ENCODE measurements around the gene PRR14.

Gene PRR14

GRCh38 chr16:30660424-30661261 is 9.9 kb downstream of the PRR14 start:
- DNase-seq: peak; percentile 62

- DNase-seq: no peak
Observed at GRCh38 chr16:30662449-30662848, 11.7 kb downstream of the PRR14 start.

DNA sequence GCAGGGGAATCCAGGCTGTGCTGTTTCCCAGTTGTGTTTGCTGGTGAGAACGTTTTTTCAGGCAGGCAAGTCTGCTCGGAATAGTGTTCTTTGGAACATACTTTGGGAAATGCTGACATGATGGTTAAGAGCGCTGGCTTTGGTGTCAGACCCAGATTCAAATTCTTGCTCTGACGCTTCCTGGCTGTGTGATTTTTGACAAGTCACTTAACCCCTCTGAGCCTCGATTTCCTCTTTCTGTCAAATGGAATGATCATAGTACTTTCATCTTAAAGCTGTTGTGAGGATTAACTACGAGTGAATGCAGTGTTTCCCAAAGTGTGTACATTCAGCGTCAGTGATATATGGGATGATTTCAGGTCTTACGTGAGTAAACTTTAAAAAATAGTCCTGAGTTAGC is 12.3 kb downstream of the PRR14 start:
- DNase-seq: no peak

DNA sequence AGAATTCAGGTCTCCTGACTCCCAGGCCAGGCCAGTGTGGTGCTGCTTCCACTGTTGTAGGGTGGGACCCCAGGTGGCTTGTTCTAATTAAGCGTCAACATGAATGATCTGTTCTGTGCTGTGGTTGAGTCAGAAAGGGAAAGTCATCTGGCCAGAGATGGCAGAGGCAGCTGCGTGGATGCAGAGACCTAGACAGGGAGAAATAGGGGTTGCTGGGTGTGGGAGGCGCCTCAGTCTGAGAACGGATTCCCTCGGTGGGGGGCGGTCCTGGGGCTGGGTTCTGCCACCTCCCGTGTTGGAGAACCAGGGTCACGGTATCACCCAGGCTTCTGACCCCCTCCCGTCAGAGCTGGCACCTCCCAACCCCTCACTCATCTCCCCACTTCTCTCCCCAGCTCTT is 13.1 kb downstream of the PRR14 start:
- no peak for DNase-seq

DNA sequence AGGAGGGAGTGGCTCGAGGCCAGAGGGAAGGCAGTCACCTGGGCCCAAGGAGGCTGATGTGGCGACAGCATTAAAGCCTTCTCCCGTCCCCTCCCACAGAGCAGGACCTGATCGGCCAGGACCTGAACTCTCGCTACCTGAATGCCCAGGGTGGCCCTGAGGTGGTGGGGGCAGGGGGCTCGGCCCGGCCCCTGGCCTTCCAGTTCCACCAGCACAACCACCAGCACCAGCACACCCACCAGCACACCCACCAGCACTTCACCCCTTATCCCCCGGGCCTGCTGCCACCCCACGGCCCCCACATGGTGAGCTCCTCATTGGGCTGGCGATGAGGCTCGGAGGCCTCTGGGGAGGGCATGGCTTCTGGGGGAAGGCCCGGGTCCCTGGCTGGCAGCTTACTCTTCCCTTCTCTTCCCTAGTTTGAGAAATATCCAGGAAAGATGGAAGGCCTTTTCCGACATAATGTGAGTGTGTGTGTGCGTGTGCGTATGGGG is 13.9 kb downstream of the PRR14 start:
- DNase-seq: no peak

- no peak for DNase-seq
Observed at GRCh38 chr16:30665155-30665829, 14.5 kb downstream of the PRR14 start.

DNA sequence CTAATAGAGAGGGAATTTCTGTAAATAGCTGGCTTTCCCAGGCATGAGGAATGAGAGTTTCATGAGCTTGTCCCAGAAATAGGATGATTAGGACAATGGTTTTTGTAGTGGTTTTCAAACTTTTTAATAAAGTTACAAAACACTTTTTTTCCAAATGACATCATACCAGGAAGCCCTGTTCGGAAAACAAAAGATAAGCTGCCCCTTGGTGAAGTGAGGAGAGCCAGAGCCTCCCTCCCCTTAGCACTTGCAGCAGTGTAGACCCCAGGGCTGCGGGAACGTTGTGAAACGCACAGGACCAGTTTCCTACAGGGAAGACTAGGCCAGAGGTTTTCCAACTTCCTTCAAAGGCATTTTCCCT is 15.1 kb downstream of the PRR14 start:
- DNase-seq: no peak

DNA sequence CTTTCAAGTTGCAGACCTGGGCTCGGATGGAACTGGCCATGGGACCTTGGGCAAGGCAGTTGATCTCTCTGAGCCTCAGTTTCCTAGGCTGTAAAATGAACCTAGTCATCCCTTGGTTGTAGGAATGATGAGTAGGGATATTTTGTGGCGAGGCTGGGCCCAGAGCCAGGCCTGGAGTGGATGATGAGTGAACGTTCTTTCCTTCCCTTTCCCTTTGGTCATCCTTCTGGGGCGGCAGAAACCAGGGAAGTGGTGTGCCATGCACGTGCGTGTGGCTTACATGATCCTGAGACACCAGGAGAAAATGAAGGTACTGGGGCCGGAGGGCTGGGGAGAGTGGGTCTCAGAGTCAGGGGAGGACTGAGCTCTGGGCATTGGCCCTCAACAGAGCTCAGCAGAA is 15.9 kb downstream of the PRR14 start:
- no peak for DNase-seq

- DNase-seq: no peak
Observed at GRCh38 chr16:30667361-30667905, 16.7 kb downstream of the PRR14 start.

GRCh38 chr16:30668393-30668792 is 17.6 kb downstream of the PRR14 start:
- no peak for DNase-seq

DNA sequence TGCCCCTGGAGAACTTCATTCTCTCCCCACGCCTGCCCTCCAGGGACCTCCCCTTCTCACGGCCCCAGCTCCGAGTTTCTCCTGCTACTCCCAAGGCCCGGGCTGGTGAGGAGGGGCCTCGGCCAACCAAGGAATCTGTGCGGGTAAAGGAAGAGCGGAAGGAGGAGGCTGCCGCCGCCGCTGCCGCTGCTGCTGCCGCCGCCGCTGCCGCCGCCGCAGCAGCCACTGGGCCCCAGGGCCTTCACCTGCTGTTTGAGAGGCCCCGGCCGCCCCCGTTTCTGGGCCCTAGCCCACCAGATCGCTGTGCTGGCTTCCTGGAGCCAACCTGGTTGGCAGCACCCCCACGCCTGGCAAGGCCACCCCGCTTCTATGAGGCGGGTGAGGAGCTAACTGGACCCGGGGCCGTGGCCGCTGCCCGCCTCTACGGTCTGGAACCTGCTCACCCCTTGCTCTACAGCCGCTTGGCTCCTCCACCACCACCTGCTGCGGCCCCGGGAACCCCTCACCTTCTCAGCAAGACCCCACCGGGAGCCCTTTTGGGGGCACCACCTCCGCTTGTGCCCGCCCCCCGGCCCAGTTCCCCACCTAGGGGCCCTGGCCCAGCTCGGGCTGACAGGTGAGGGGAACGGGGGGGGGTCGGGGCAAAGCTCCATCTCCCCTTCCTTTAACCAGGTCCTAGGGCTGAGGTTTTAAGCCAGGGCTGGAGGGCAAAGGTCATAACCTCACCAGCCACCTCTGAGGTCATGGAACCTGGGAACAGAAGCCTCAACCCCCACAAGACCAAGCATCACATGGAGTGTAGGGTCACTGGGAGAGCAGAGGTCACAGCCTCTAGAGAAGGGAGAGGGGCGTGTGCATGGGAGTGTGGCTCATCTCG is 18.5 kb downstream of the PRR14 start:
- no peak for DNase-seq

DNA sequence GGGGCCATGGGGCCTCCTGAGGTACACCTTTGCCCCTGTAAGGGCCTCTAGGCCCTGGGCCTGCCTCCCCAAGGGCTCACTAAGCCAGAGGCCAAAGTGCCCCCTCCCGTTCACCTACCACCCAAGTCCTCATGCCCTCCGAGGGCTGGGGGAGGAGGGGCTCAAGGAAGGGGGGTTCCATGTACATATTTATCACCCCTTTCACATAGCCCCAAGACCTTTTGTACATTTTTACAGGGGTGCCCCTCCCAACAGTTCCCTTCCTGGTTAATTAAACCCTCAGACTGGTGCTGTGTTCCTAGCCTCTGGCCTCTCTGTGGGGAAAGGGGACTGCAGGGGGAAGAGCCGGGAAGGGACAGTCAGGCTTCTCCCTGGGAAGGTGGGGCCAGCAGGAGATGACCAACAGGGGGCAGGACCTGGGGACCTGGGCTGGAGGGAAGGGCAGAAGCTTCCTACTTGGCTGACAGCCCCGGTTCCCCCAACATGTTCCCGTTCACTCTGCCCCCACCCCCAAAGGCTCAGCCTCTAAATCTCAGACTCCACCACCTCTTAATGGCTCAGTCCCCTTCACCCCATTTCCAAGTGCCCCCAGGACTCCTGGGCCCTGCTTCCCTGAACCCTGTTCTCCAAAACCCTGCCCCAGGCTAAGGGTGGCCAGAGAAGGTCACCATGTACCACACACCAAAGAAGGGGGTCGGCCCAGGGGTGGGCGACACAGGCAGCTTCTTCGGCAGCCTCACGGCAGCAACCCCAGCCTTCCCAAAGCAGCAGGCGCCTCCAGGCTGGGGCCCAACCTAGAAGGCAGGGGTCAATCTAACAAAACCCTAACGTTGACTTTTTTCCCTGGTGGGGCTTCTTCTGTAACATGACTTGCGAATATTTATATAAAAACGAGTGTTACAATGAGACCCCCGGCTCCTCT is 19.4 kb downstream of the PRR14 start:
- DNase-seq: no peak

GRCh38 chr16:30675143-30675542 is 24.4 kb downstream of the PRR14 start:
- no peak for DNase-seq

DNA sequence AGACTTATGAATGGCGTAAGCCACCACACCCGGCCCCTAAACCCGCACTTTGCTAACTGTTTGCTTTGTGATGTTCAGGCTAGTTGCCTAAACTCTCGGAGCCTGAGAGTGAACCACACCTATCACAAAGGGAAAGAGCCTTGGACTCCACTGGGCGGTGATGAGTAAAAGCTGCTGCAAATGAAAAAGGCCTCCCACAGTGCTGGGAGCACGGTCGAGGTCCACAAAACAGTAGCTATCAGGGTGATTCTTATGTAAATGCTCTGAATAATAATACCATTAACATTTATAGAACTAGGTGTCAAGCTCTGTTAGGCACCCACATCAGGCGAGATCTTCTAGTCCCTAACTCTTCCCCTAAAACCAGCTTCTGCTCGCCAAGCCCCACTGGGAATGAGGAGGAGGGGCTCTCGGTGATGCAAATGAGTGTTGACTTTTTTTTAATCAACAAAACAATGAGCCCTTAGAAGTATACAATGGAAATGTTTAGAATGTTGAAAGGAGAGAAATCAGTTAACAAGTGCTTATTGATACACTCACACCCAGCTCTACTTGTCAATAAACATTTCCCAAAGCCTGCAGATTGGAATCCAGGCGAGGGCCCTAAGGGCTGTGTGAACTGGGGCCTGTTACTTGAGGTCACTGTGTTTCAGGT is 27.3 kb downstream of the PRR14 start:
- no peak for DNase-seq

DNA sequence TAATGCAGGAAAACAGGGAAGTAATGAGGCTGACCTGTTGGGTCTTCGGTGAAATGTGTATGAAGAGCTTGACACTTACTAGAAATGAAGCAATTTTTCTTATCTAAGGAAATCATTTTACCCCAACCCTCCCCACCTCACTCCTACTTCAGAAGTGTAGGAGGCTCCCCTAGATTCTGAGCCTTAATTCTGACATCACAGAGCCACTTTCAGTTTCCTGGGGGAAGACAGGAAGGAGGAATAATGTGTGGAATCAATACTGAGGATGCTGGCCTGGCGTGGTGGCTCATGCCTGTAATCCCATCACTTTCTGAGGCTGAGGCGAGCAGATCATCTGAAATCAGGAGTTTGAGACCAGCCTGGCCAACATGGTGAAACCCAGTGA is 27.8 kb downstream of the PRR14 start:
- no peak for DNase-seq

DNA sequence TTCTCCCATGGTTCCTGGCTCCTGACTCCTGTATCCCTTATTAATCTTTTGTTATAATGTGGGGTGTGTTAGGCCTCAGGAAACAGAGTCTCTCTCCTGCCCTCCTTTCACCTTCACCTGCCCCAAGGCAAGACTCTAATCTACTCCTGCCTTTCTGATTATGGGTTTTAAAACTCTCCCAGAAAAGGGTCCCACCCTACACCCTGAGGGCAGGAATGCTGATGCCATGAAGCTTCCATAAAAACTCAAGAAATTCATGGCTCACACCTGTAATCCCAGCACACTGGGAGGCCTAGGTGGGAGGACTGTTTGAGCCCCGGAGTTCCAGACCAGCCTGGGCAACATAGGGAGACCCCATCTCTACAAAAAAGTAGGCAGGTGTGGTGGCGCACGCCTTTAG is 29.6 kb downstream of the PRR14 start:
- no peak for DNase-seq

DNA sequence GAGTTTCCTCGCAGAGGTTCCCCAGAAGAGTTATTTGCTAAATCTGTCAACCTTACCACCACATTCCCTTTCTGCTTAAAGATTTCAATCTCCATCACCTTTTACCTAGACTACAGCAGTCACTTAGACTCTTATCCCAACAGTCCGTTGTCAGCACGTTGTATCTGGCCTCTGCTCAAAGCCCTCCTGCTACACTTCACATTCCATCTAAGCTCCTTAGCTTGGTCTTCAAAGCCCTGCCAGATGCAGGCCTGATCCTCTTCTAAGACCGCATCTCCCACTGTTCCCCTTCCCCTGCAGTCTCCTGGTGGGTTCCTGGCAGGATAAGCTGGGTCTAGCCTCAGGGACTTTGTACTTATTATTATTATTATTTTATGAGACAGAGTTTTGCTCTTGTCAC is 37.9 kb downstream of the PRR14 start:
- no peak for DNase-seq

DNA sequence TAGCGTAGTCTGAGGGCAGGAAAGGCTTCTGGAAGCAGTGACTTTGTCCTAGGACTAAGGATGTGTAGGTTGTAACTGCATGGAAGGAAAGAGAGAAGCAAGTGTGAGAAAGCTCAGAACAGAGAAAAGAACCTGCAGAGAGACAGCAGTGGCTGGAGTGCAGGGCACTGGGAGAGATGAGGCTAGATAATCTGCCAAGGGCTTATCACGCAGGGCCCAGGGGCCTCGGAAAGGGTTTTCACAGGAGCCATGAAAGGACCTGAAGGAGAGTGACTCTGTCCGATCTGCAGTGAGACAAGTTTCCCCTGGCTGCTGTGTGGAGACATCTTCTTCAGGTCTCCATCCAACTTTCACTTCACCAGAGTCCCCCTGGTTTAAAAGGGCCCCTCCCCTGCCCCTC is 41.1 kb downstream of the PRR14 start:
- no peak for DNase-seq

GRCh38 chr16:30692396-30693064 is 41.8 kb downstream of the PRR14 start:
- no peak for DNase-seq

- DNase-seq: no peak
Observed at GRCh38 chr16:30694926-30695693, 44.4 kb downstream of the PRR14 start.
